ENCODE results near the gene PARS2. TPM values are rescaled to one million over a fixed set of nuclear protein-coding genes. Genes with fewer than 3 reads are reported as not detected.

The PARS2 gene
- total and polyA plus RNA-seq, 4 donors = 2.1 to 4.1 (median 3.3) TPM

- H3K4me1 ChIP-seq (ENCODE audit: control insufficient read depth in 4 of 4, insufficient read depth in 4 of 4, low read length in 3 of 4) = peaks cover 0 to 4% (median 0%) of the 10 kb centered on the region in 4 donors
- no peaks in the 10 kb centered on the region for H3K36me3 ChIP-seq (ENCODE audit: control insufficient read depth in 4 of 4, insufficient read depth in 3 of 4, low read depth in 1 of 4, low read length in 3 of 4)
- H3K27ac ChIP-seq (ENCODE audit: low read depth in 1 of 2, low read length in 2 of 2) = no peak overlapping the region
- H3K9ac ChIP-seq (ENCODE audit: low read depth in 1 of 2, low read length in 2 of 2) = no peak overlapping the region
- H3K9me3 ChIP-seq (ENCODE audit: control insufficient read depth in 4 of 4, low read length in 3 of 4) = no peaks in the 10 kb centered on the region
- 79% methylated on average over 15 of the region's 15 CpGs for WGBS
- TF ChIP-seq FOXA2 (IDR thresholded peaks at IDR 0.05) (no peak), REST (IDR thresholded peaks at IDR 0.05) (no peak), HNF4G (IDR thresholded peaks at IDR 0.05) (no peak), SP1 (IDR thresholded peaks at IDR 0.05) (no peak), NR2F2 (IDR thresholded peaks at IDR 0.05) (no peak), TAF1 (conservative IDR thresholded peaks at IDR 0.05) (no peak), ATF3 (IDR thresholded peaks at IDR 0.05) (no peak), HNF4A (conservative IDR thresholded peaks at IDR 0.05) (no peak), CTCF (IDR thresholded peaks at IDR 0.05; ENCODE audit: low read depth, low read length, missing input control) (no peak), GABPA (IDR thresholded peaks at IDR 0.05 in 1 of 2, conservative IDR thresholded peaks at IDR 0.05 in 1 of 2) (no peak), YY1 (IDR thresholded peaks at IDR 0.05) (no peak)
- no peak overlapping the region for H3K4me3 ChIP-seq (ENCODE audit: low read depth in 1 of 3, low read length in 3 of 3)
- no peak for DNase-seq (ENCODE audit: low spot score)
- no peaks in the 10 kb centered on the region for H3K27me3 ChIP-seq (ENCODE audit: control insufficient read depth in 4 of 4, insufficient read depth in 4 of 4, low read length in 3 of 4)
These were observed 10.6 kb upstream of the PARS2 start for GRCh38 chr1:54774820-54775498.

- Histone ChIP-seq H3K27ac (ENCODE audit: low read depth in 1 of 2, low read length in 2 of 2) (no peak overlapping the region), H3K36me3 (ENCODE audit: control insufficient read depth in 4 of 4, insufficient read depth in 3 of 4, low read depth in 1 of 4, low read length in 3 of 4) (no peaks in the 10 kb centered on the region), H3K4me1 (ENCODE audit: control insufficient read depth in 4 of 4, insufficient read depth in 4 of 4, low read length in 3 of 4) (peaks cover 0 to 4% (median 0%) of the 10 kb centered on the region in 4 donors), H3K27me3 (ENCODE audit: control insufficient read depth in 4 of 4, insufficient read depth in 4 of 4, low read length in 3 of 4) (no peaks in the 10 kb centered on the region), H3K9me3 (ENCODE audit: control insufficient read depth in 4 of 4, low read length in 3 of 4) (no peaks in the 10 kb centered on the region), H3K9ac (ENCODE audit: low read depth in 1 of 2, low read length in 2 of 2) (no peak overlapping the region), H3K4me3 (ENCODE audit: low read depth in 1 of 3, low read length in 3 of 3) (no peak overlapping the region)
- 88% methylated on average over 2 of the region's 2 CpGs for WGBS
- TF ChIP-seq HNF4G (IDR thresholded peaks at IDR 0.05) (no peak), YY1 (IDR thresholded peaks at IDR 0.05) (no peak), RXRA (IDR thresholded peaks at IDR 0.05) (no peak), HNF4A (conservative IDR thresholded peaks at IDR 0.05) (no peak), NR2F2 (IDR thresholded peaks at IDR 0.05) (no peak), FOXA2 (IDR thresholded peaks at IDR 0.05) (no peak), EGR1 (IDR thresholded peaks at IDR 0.05; ENCODE audit: low read depth in 2 of 2) (no peak), ZBTB33 (IDR thresholded peaks at IDR 0.05) (no peak), FOXA1 (IDR thresholded peaks at IDR 0.05) (no peak), GABPA (IDR thresholded peaks at IDR 0.05 in 1 of 2, conservative IDR thresholded peaks at IDR 0.05 in 1 of 2) (no peak), TAF1 (conservative IDR thresholded peaks at IDR 0.05) (no peak), REST (IDR thresholded peaks at IDR 0.05) (no peak), SP1 (IDR thresholded peaks at IDR 0.05) (no peak), MAX (IDR thresholded peaks at IDR 0.05) (no peak)
- DNase-seq (ENCODE audit: low spot score) = no peak
These were observed 8.6 kb upstream of the PARS2 start for GRCh38 chr1:54772951-54773350.

Measured in liver (tissue), 9 donors.